H9 (cell line): ENCODE results near the gene NFKBIA. TPM values are rescaled to one million over a fixed set of nuclear protein-coding genes. Genes with fewer than 3 reads are reported as not detected.

Experiments used
- DNase-seq: peaks from one replicate; pipeline ENCODE4 v3.0.0-alpha.2; 2017
- H2AFZ ChIP-seq: one replicate; pipeline ENCODE4 v1.6.1; 2013; ENCODE audit warnings: mild to moderate bottlenecking, low read length, control low read depth, moderate library complexity
- H2AK5ac ChIP-seq: 2 replicates; pipeline ENCODE4 v1.6.1; 2013; ENCODE audit warnings: low read length, control low read depth, mixed read lengths; ENCODE audit not compliant: insufficient read length
- H2BK120ac ChIP-seq: one replicate; pipeline ENCODE4 v1.6.1; 2013; ENCODE audit warnings: low read depth, mild to moderate bottlenecking, low read length, control low read depth, inconsistent platforms; ENCODE audit not compliant: poor library complexity, severe bottlenecking
- H2BK12ac ChIP-seq: 2 replicates; pipeline ENCODE4 v1.6.1; 2013; ENCODE audit warnings: low read length, control low read depth, mixed read lengths, low read depth; ENCODE audit not compliant: insufficient read length
- H2BK15ac ChIP-seq: 2 replicates; pipeline ENCODE4 v1.6.1; 2013; ENCODE audit warnings: low read depth, low read length, control low read depth
- H2BK20ac ChIP-seq: one replicate; pipeline ENCODE4 v1.6.1; 2013; ENCODE audit warnings: low read depth, mild to moderate bottlenecking, low read length, control low read depth, inconsistent platforms; ENCODE audit not compliant: poor library complexity, severe bottlenecking
- H2BK5ac ChIP-seq: 2 replicates; pipeline ENCODE4 v1.6.1; 2013; ENCODE audit warnings: low read length, control low read depth, mixed read lengths; ENCODE audit not compliant: insufficient read length
- H3K14ac ChIP-seq: 2 replicates; pipeline ENCODE4 v1.6.1; 2013; ENCODE audit warnings: low read length, control low read depth; ENCODE audit not compliant: insufficient read depth
- H3K18ac ChIP-seq: 2 replicates; pipeline ENCODE4 v1.6.1; 2013; ENCODE audit warnings: low read depth, mild to moderate bottlenecking, mixed read lengths, low read length, control low read depth; ENCODE audit not compliant: insufficient read length
- H3K23ac ChIP-seq: 2 replicates; pipeline ENCODE4 v1.6.1; 2013; ENCODE audit warnings: low read length, control low read depth, mixed read lengths, low read depth; ENCODE audit not compliant: insufficient read length
- H3K23me2 ChIP-seq: 2 replicates; pipeline ENCODE4 v1.6.1; 2013; ENCODE audit warnings: low read depth, mild to moderate bottlenecking, mixed read lengths, low read length, control low read depth; ENCODE audit not compliant: insufficient read length, poor library complexity, severe bottlenecking
- H3K27ac ChIP-seq: 2 replicates; pipeline ENCODE4 v1.5.1; 2013; ENCODE audit warnings: low read length, control low read depth, mixed read lengths, low read depth; ENCODE audit not compliant: insufficient read length
- H3K27me3 ChIP-seq: 2 replicates; pipeline ENCODE4 v1.6.1; 2013; ENCODE audit warnings: low read length, control low read depth, inconsistent platforms; ENCODE audit not compliant: insufficient read depth
- H3K4ac ChIP-seq: 2 replicates; pipeline ENCODE4 v1.6.1; 2013; ENCODE audit warnings: low read depth, mild to moderate bottlenecking, control low read depth, inconsistent platforms, low read length, moderate library complexity
- H3K4me1 ChIP-seq: 2 replicates; pipeline ENCODE4 v1.6.1; 2013; ENCODE audit warnings: low read length, control low read depth, inconsistent platforms; ENCODE audit not compliant: insufficient read depth
- H3K4me2 ChIP-seq: 2 replicates; pipeline ENCODE4 v1.6.1; 2013; ENCODE audit warnings: low read length, control low read depth, mixed read lengths; ENCODE audit not compliant: insufficient read length, insufficient read depth
- H3K56ac ChIP-seq: 2 replicates; pipeline ENCODE4 v1.6.1; 2013; ENCODE audit warnings: low read depth, mild to moderate bottlenecking, mixed read lengths, low read length, control low read depth; ENCODE audit not compliant: insufficient read length
- H3K79me1 ChIP-seq: 2 replicates; pipeline ENCODE4 v1.6.1; 2013; ENCODE audit warnings: low read depth, mild to moderate bottlenecking, moderate library complexity, low read length, control low read depth, inconsistent platforms; ENCODE audit not compliant: insufficient read depth, poor library complexity, severe bottlenecking
- H3K79me2 ChIP-seq: 2 replicates; pipeline ENCODE4 v1.6.1; 2013; ENCODE audit warnings: low read length, control low read depth, inconsistent platforms; ENCODE audit not compliant: insufficient read depth
- H3K9ac ChIP-seq: 2 replicates; pipeline ENCODE4 v1.6.1; 2013; ENCODE audit warnings: low read length, control low read depth, mixed read lengths; ENCODE audit not compliant: insufficient read length; ENCODE audit errors: extremely low read depth
- H3K9me3 ChIP-seq: one replicate; pipeline ENCODE4 v1.6.1; 2013; ENCODE audit warnings: low read depth, low read length, inconsistent platforms; ENCODE audit not compliant: control insufficient read depth
- H3T11ph ChIP-seq: one replicate; pipeline ENCODE4 v1.6.1; 2013; ENCODE audit warnings: mild to moderate bottlenecking, low read length, control low read depth, inconsistent platforms
- H4K20me1 ChIP-seq: one replicate; pipeline ENCODE4 v1.6.1; 2013; ENCODE audit not compliant: control insufficient read depth, insufficient read length, insufficient read depth
- H4K5ac ChIP-seq: 2 replicates; pipeline ENCODE4 v1.6.1; 2013; ENCODE audit warnings: low read depth, mild to moderate bottlenecking, mixed read lengths, low read length, control low read depth; ENCODE audit not compliant: insufficient read length
- H4K8ac ChIP-seq: replicated peaks from 2 replicates; pipeline ENCODE4 v1.6.1; 2013; ENCODE audit warnings: low read length, control low read depth, mixed read lengths, low read depth; ENCODE audit not compliant: insufficient read length
- H4K91ac ChIP-seq: 2 replicates; pipeline ENCODE4 v1.6.1; 2013; ENCODE audit warnings: low read depth, mild to moderate bottlenecking, moderate library complexity, mixed read lengths, low read length, control low read depth; ENCODE audit not compliant: insufficient read length
- H3K27ac Mint-ChIP-seq, 3 experiments: 2 replicates in 2 of 3; 3 replicates in 1 of 3; pipeline ENCODE4 v1.8.0; 2020 to 2021; ENCODE audit warnings: mixed read lengths in 3 of 3, mild to moderate bottlenecking in 1 of 3, moderate library complexity in 1 of 3
- H3K27me3 Mint-ChIP-seq: 2 replicates; pipeline ENCODE4 v1.8.0; 2021; ENCODE audit warnings: low read depth, mild to moderate bottlenecking, moderate library complexity, mixed read lengths
- H3K36me3 Mint-ChIP-seq, 3 experiments: 2 replicates in 2 of 3; 3 replicates in 1 of 3; pipeline ENCODE4 v1.8.0; 2020 to 2021; ENCODE audit warnings: low read depth in 3 of 3, mixed read lengths in 3 of 3; ENCODE audit not compliant: insufficient read depth in 1 of 3
- H3K4me1 Mint-ChIP-seq, 2 experiments: 2 replicates each; pipeline ENCODE4 v1.8.0; 2020; ENCODE audit warnings: mixed read lengths in 2 of 2
- H3K4me3 Mint-ChIP-seq, 2 experiments: 2 replicates in 1 of 2; 3 replicates in 1 of 2; pipeline ENCODE4 v1.8.0; 2020 to 2021; ENCODE audit warnings: mild to moderate bottlenecking in 2 of 2, mixed read lengths in 2 of 2, moderate library complexity in 1 of 2
- H3K9me3 Mint-ChIP-seq, 2 experiments: 2 replicates in 1 of 2; 3 replicates in 1 of 2; pipeline ENCODE4 v1.8.0; 2020; ENCODE audit warnings: mild to moderate bottlenecking in 2 of 2, mixed read lengths in 2 of 2, moderate library complexity in 1 of 2
- CTCF ChIP-seq: fragments of 200-600 bp; sonication (generic); conservative IDR thresholded peaks from 3 replicates; pipeline ENCODE4 v1.8.0; 2021; ENCODE audit warnings: antibody characterized with exemption, mild to moderate bottlenecking
- WGBS: extraction: QIAGEN DNeasy Blood & Tissue Kit; methylation state at CpG from one replicate; pipeline ENCODE4 v1.1.7; 2013; ENCODE audit warnings: missing lambda C conversion rate, low lambda C conversion rate, mixed read lengths; ENCODE audit not compliant: insufficient read length; ENCODE audit errors: extremely low coverage; 5-methylcytosine and 5-hydroxymethylcytosine counted together
- total RNA-seq: library from RNA; stranded (reverse); gene quantifications from 2 replicates; pipeline ENCODE4 v1.2.1, GENCODE V29; 2021

Gene NFKBIA
- total RNA-seq, 1 experiment from 2014 or later = 38.4 TPM

GRCh38 chr14:35407306-35407630 is 2.7 kb upstream of the NFKBIA start:
- H3K27ac Mint-ChIP-seq = no peak overlapping the region; a peak in 1 of 7 replicates
- Histone ChIP-seq H3K9ac (no peak overlapping the region), H3K56ac (no peak overlapping the region), H3K27me3 (no peaks in the 10 kb centered on the region), H3K4me2 (no peak overlapping the region), H4K91ac (no peak overlapping the region), H3K4ac (no peak overlapping the region), H2AK5ac (no peak overlapping the region), H4K5ac (no peak overlapping the region), H3K79me1 (no peaks in the 10 kb centered on the region), H2BK120ac (no peak overlapping the region), H3K79me2 (no peaks in the 10 kb centered on the region), H3K23ac (no peak overlapping the region), H2AFZ (no peak overlapping the region), H2BK12ac (no peak overlapping the region), H2BK5ac (no peak overlapping the region), H3K18ac (no peak overlapping the region), H2BK20ac (no peak overlapping the region), H4K20me1 (no peaks in the 10 kb centered on the region), H3K14ac (no peak overlapping the region), H2BK15ac (no peak overlapping the region), H3K4me1 (peaks cover 7% of the 10 kb centered on the region; the same call in 1 of the 2 replicates), H4K8ac (no peak overlapping the region), H3T11ph (no peak overlapping the region), H3K27ac (no peak overlapping the region), H3K23me2 (peaks cover 6% of the 10 kb centered on the region), H3K9me3 (no peaks in the 10 kb centered on the region)
- no peak for TF ChIP-seq CTCF
- H3K36me3 Mint-ChIP-seq = peaks cover 10 to 14% (median 13%) of the 10 kb centered on the region in 3 experiments; a peak in 6 of 7 replicates
- no peaks in the 10 kb centered on the region for H3K27me3 Mint-ChIP-seq
- no peak overlapping the region for H3K4me3 Mint-ChIP-seq
- no peaks in the 10 kb centered on the region for H3K9me3 Mint-ChIP-seq
- H3K4me1 Mint-ChIP-seq = peaks cover 27 to 32% of the 10 kb centered on the region in 2 experiments
- WGBS = no CpG with 5 or more reads among the region's 1 CpG
- no peak for DNase-seq
